Activated CD4-positive, alpha-beta T cell treated with anti-CD3 and anti-CD28 coated beads for 36 hours (primary cell): ENCODE results near the gene RTP5. TPM values are rescaled to one million over a fixed set of nuclear protein-coding genes. Genes with fewer than 3 reads are reported as not detected.

Experiments used
- ATAC-seq: fragments of 200-7000 bp; cut with Tn5 transposase; one replicate; pipeline ENCODE4 v1.10.0; 2021; ENCODE audit warnings: mild to moderate bottlenecking, moderate library complexity
- CTCF ChIA-PET: fragments of 350-600 bp; sonication (Branson Sonifier 250); formaldehyde crosslinking; loops from one replicate; lab custom pipeline; 2021; ENCODE audit warnings: antibody characterized with exemption; lab: Charles Lee
- POLR2A ChIA-PET: fragments of 350-600 bp; sonication (Branson Sonifier 250); formaldehyde crosslinking; loops from one replicate; lab custom pipeline; 2021; ENCODE audit warnings: antibody characterized with exemption, inconsistent platforms; lab: Charles Lee
- DNase-seq: peaks from one replicate; pipeline ENCODE4 v3.0.0-alpha.2; 2020
- H3K27ac Mint-ChIP-seq: one replicate; pipeline ENCODE4 v1.8.0; 2021; ENCODE audit warnings: mixed read lengths
- H3K27me3 Mint-ChIP-seq: one replicate; pipeline ENCODE4 v1.8.0; 2021; ENCODE audit warnings: mixed read lengths
- H3K36me3 Mint-ChIP-seq: one replicate; pipeline ENCODE4 v1.8.0; 2021; ENCODE audit warnings: low read depth, mixed read lengths
- H3K4me1 Mint-ChIP-seq: one replicate; pipeline ENCODE4 v1.8.0; 2021; ENCODE audit warnings: mixed read lengths
- H3K4me3 Mint-ChIP-seq: one replicate; pipeline ENCODE4 v1.8.0; 2021; ENCODE audit warnings: mild to moderate bottlenecking, moderate library complexity, mixed read lengths
- H3K9me3 Mint-ChIP-seq: one replicate; pipeline ENCODE4 v1.8.0; 2021; ENCODE audit warnings: low read depth, mixed read lengths
- intact Hi-C, 2 experiments: fragments of 100-400 bp; cut with DNase I in 1 of 2; cut with micrococcal nuclease in 1 of 2; formaldehyde crosslinking; loops; one replicate each; pipeline versions ENCODE4 v1.14.2 to v1.15.1; 2022 to 2024; cut with DNase I, micrococcal nuclease
- total RNA-seq, 2 experiments: library from RNA; stranded (reverse); gene quantifications; one replicate each; pipeline ENCODE4 v1.2.3, GENCODE V29; 2021

RTP5 gene
- total RNA-seq, 2 experiments from 2014 or later: 0.07 TPM; not detected in 1

GRCh38 chr2:241853651-241854341 is 15.7 kb upstream of the RTP5 start:
- intact Hi-C loops: no loop called here
- Mint-ChIP-seq H3K36me3 (peaks cover 19% of the 10 kb centered on the region), H3K9me3 (no peaks in the 10 kb centered on the region), H3K27me3 (no peaks in the 10 kb centered on the region), H3K27ac (no peak overlapping the region), H3K4me3 (no peak overlapping the region), H3K4me1 (peaks cover 11% of the 10 kb centered on the region)
- ATAC-seq (no peak), DNase-seq (peak; percentile 37)
- CTCF ChIA-PET: interaction anchor here (0.5 to 0.7 kb wide), 2 partner anchors 9 to 15 kb away, joined by 3 read pairs; no protein-coding TSS in a partner anchor
- POLR2A ChIA-PET: no interaction called here

- no peaks in the 10 kb centered on the region for H3K27me3 Mint-ChIP-seq
- intact Hi-C loops: loop anchor here in 1 of 2 experiments (5.0 kb wide), 1 partner anchor 52 kb away; no protein-coding TSS in a partner anchor
- no peak for ATAC-seq
- peaks cover 15% of the 10 kb centered on the region for H3K4me1 Mint-ChIP-seq
- no peak overlapping the region for H3K4me3 Mint-ChIP-seq
- peak; percentile 6 for DNase-seq
- H3K9me3 Mint-ChIP-seq: no peaks in the 10 kb centered on the region
- no peak overlapping the region for H3K27ac Mint-ChIP-seq
- ChIA-PET POLR2A (no interaction called here), CTCF (interaction anchor here (0.7 kb wide), 1 partner anchor 10 kb away, joined by 3 read pairs; no protein-coding TSS in a partner anchor)
- peaks cover 18% of the 10 kb centered on the region for H3K36me3 Mint-ChIP-seq
Measured at GRCh38 chr2:241854342-241855244, 14.9 kb upstream of the RTP5 start.

GRCh38 chr2:241855245-241855887 is 14.2 kb upstream of the RTP5 start:
- ChIA-PET POLR2A (interaction anchor here (0.6 kb wide), 1 partner anchor 157 kb away, joined by 6 read pairs; no protein-coding TSS in a partner anchor), CTCF (interaction anchor here (1.0 to 1.4 kb wide), 2 partner anchors 23 to 123 kb away, joined by 3 to 5 read pairs; no protein-coding TSS in a partner anchor)
- Mint-ChIP-seq H3K9me3 (no peaks in the 10 kb centered on the region), H3K36me3 (peaks cover 15% of the 10 kb centered on the region), H3K27me3 (no peaks in the 10 kb centered on the region), H3K27ac (peak overlapping the region; percentile 19), H3K4me3 (peak overlapping the region; percentile 85), H3K4me1 (peaks cover 21% of the 10 kb centered on the region)
- ATAC-seq (no peak), DNase-seq (peak; percentile 4)
- intact Hi-C loops: loop anchor here in 1 of 2 experiments (5.0 kb wide), 1 partner anchor 53 kb away; no protein-coding TSS in a partner anchor

GRCh38 chr2:241855888-241856422 is 13.6 kb upstream of the RTP5 start:
- intact Hi-C loops: loop anchor here in 1 of 2 experiments (5.0 kb wide), 1 partner anchor 54 kb away; no protein-coding TSS in a partner anchor
- H3K27ac Mint-ChIP-seq: peak overlapping the region; percentile 19
- ChIA-PET CTCF (interaction anchor here (1.0 to 1.4 kb wide), 2 partner anchors 22 to 124 kb away, joined by 3 to 5 read pairs; no protein-coding TSS in a partner anchor), POLR2A (interaction anchor here (0.7 kb wide), 1 partner anchor 115 kb away, joined by 3 read pairs; no protein-coding TSS in a partner anchor)
- peaks cover 27% of the 10 kb centered on the region for H3K4me1 Mint-ChIP-seq
- ATAC-seq (no peak), DNase-seq (no peak)
- H3K27me3 Mint-ChIP-seq: no peaks in the 10 kb centered on the region
- H3K4me3 Mint-ChIP-seq: peak overlapping the region; percentile 85
- H3K36me3 Mint-ChIP-seq: peaks cover 14% of the 10 kb centered on the region
- H3K9me3 Mint-ChIP-seq: no peaks in the 10 kb centered on the region

- ChIA-PET CTCF (no interaction called here), POLR2A (no interaction called here)
- Mint-ChIP-seq H3K9me3 (no peaks in the 10 kb centered on the region), H3K27ac (peak overlapping the region; percentile 25), H3K36me3 (peaks cover 17% of the 10 kb centered on the region), H3K4me1 (peaks cover 39% of the 10 kb centered on the region), H3K27me3 (peaks cover 4% of the 10 kb centered on the region), H3K4me3 (peak overlapping the region; percentile 85)
- ATAC-seq: no peak
- intact Hi-C loops: loop anchor here in 1 of 2 experiments (5.0 kb wide), 1 partner anchor 55 kb away; no protein-coding TSS in a partner anchor
- DNase-seq: peak; percentile 4
Measured at GRCh38 chr2:241857041-241857541, 12.4 kb upstream of the RTP5 start.

GRCh38 chr2:241857572-241858121 is 11.9 kb upstream of the RTP5 start:
- ATAC-seq (no peak), DNase-seq (peak; percentile 11)
- CTCF ChIA-PET: no interaction called here
- Mint-ChIP-seq H3K27ac (peak overlapping the region; percentile 80), H3K9me3 (no peaks in the 10 kb centered on the region), H3K36me3 (peaks cover 17% of the 10 kb centered on the region), H3K4me3 (peak overlapping the region; percentile 85), H3K27me3 (peaks cover 4% of the 10 kb centered on the region), H3K4me1 (peaks cover 44% of the 10 kb centered on the region)
- POLR2A ChIA-PET: no interaction called here
- intact Hi-C loops: loop anchor here in 1 of 2 experiments (2.0 to 5.0 kb wide), 2 partner anchors 55 to 123 kb away; partner anchors contain the start of gene D2HGDH

- peaks cover 15% of the 10 kb centered on the region for H3K36me3 Mint-ChIP-seq
- peaks cover 52% of the 10 kb centered on the region for H3K4me1 Mint-ChIP-seq
- H3K27ac Mint-ChIP-seq: peak within 1 kb of the TSS; percentile 95
- ChIA-PET POLR2A (no interaction called here), CTCF (no interaction called here)
- H3K4me3 Mint-ChIP-seq: peak within 1 kb of the TSS; percentile 85
- peak; percentile 47 for ATAC-seq
- intact Hi-C loops: loop anchor here (1.0 to 5.0 kb wide), 6 partner anchors 10 to 124 kb away; partner anchors contain the start of gene D2HGDH (in 1 of the 2)
- peak; percentile 87 for DNase-seq
- H3K27me3 Mint-ChIP-seq: peaks cover 4% of the 10 kb centered on the region
- no peaks in the 10 kb centered on the region for H3K9me3 Mint-ChIP-seq
Measured at GRCh38 chr2:241858206-241859016, 11.1 kb upstream of the RTP5 start, which contains the start of gene PDCD1. Gene PDCD1 (minus strand): TSS chr2:241858894. CDS start chr2:241858838, 56 bp downstream.

GRCh38 chr2:241859017-241859435 is 10.5 kb upstream of the RTP5 start:
- peak overlapping the region; percentile 95 for H3K27ac Mint-ChIP-seq

More at GRCh38 chr2:241859017-241859435, 10.5 kb upstream of the RTP5 start:
- POLR2A ChIA-PET: interaction anchor here (0.9 to 1.5 kb wide), 3 partner anchors 9 to 172 kb away, joined by 3 to 6 read pairs (median 5); partner anchors contain the start of gene DTYMK
- DNase-seq: no peak
- Mint-ChIP-seq H3K4me1 (peaks cover 57% of the 10 kb centered on the region), H3K27me3 (peaks cover 5% of the 10 kb centered on the region), H3K9me3 (peaks cover under 1% of the 10 kb centered on the region), H3K36me3 (peaks cover 16% of the 10 kb centered on the region), H3K4me3 (peak overlapping the region; percentile 85)
- CTCF ChIA-PET: interaction anchor here (1.4 to 1.9 kb wide), 4 partner anchors 9 to 125 kb away, joined by 3 to 14 read pairs (median 4); partner anchors contain the start of gene D2HGDH
- intact Hi-C loops: loop anchor here (1.0 to 5.0 kb wide), 6 partner anchors 9 to 124 kb away; partner anchors contain the start of gene D2HGDH (in 1 of the 2)
- peak; percentile 15 for ATAC-seq
